ENCODE results near the gene ABCB1.

The ABCB1 gene

DNA sequence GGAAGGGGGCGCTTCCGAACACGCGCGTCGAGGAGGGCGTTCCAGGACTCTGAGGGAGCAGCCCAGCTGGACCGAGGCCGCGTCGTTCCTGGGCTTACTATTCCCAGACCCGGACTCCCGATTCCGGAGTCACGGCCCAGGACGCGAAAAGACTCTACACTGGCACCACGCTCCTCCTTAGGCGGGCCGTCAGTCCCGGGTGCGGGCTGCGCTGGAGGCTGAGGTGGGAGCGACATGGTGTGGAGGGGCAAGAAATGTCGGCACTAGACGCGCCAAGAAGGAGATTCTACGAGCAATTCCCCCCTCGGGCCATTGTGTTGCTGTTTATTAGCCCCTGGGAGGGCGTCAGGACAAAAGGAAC is 26.9 kb upstream of the ABCB1 start:
- Histone ChIP-seq H3K36me3 (ENCODE audit: control insufficient read depth, insufficient read depth, low read length) (no peaks in the 10 kb centered on the region), H3K27me3 (replicated peaks; ENCODE audit: control insufficient read depth, insufficient read depth, low read length) (no peaks in the 10 kb centered on the region; the same call in 1 of the 2 replicates), H3K4me3 (replicated peaks; ENCODE audit: low read depth, low read length) (peak overlapping the region; percentile 59)
- no peak for DNase-seq (ENCODE audit: extremely low read depth, insufficient read length)
- TF ChIP-seq, protein P1, sequence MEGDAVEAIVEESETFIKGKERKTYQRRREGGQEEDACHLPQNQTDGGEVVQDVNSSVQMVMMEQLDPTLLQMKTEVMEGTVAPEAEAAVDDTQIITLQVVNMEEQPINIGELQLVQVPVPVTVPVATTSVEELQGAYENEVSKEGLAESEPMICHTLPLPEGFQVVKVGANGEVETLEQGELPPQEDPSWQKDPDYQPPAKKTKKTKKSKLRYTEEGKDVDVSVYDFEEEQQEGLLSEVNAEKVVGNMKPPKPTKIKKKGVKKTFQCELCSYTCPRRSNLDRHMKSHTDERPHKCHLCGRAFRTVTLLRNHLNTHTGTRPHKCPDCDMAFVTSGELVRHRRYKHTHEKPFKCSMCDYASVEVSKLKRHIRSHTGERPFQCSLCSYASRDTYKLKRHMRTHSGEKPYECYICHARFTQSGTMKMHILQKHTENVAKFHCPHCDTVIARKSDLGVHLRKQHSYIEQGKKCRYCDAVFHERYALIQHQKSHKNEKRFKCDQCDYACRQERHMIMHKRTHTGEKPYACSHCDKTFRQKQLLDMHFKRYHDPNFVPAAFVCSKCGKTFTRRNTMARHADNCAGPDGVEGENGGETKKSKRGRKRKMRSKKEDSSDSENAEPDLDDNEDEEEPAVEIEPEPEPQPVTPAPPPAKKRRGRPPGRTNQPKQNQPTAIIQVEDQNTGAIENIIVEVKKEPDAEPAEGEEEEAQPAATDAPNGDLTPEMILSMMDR (IDR thresholded peaks at IDR 0.05; ENCODE audit: insufficient read depth, low read length, poor library complexity, severe bottlenecking): no peak

GRCh38 chr7:87625101-87625500 is 24.4 kb upstream of the ABCB1 start:
- H3K36me3 ChIP-seq (ENCODE audit: control insufficient read depth, insufficient read depth, low read length): no peaks in the 10 kb centered on the region
- DNase-seq (ENCODE audit: extremely low read depth, insufficient read length): no peak
- H3K27me3 ChIP-seq (replicated peaks; ENCODE audit: control insufficient read depth, insufficient read depth, low read length): no peaks in the 10 kb centered on the region; the same call in 1 of the 2 replicates
- TF ChIP-seq, protein P1 (IDR thresholded peaks at IDR 0.05; ENCODE audit: insufficient read depth, low read length, poor library complexity, severe bottlenecking): no peak
- no peak overlapping the region for H3K4me3 ChIP-seq (replicated peaks; ENCODE audit: low read depth, low read length)

DNA sequence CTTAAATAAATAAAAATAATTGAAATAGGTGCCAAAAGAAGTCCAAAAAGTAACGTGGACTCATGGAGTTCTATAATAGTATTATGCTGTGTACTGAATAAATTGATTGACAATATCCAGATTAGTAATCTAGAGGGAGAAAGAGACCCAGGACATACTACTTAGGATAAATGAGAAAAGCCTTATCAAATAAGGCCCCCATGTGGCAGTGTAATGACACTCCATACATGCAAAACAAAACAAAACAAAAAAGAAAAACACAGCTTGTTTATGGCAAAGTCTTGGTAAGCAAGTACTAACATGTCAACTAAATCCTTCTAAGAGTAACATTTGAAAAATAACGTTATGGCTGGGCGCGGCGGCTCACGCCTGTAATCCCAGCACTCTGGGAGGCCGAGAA is 23.9 kb upstream of the ABCB1 start:
- no peak for DNase-seq (ENCODE audit: extremely low read depth, insufficient read length)
- Histone ChIP-seq H3K27me3 (replicated peaks; ENCODE audit: control insufficient read depth, insufficient read depth, low read length) (no peaks in the 10 kb centered on the region; the same call in 1 of the 2 replicates), H3K4me3 (replicated peaks; ENCODE audit: low read depth, low read length) (no peak overlapping the region), H3K36me3 (ENCODE audit: control insufficient read depth, insufficient read depth, low read length) (no peaks in the 10 kb centered on the region)
- TF ChIP-seq, protein P1 (IDR thresholded peaks at IDR 0.05; ENCODE audit: insufficient read depth, low read length, poor library complexity, severe bottlenecking): no peak

DNA sequence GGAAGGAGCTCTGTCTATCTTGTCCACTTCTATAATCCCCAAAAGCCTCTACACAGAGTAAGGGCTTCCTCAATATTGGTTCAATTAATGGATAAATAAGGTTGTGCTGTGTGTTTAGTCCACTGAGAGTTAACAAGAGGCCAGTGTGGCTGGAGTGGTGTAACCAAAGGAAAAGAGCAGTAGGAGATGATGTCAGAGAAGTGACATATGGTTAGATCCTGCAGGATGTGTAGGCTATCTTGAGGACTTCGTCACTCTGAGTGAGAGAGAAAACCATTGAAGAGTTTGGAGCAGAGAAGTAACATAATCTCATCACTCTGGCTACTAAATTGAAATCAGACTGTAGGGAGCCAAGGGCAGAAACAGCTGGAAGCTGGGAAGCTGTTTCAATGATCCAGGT is 14.5 kb upstream of the ABCB1 start:
- no peaks in the 10 kb centered on the region for H3K36me3 ChIP-seq (ENCODE audit: control insufficient read depth, insufficient read depth, low read length)
- no peak overlapping the region for H3K4me3 ChIP-seq (replicated peaks; ENCODE audit: low read depth, low read length)
- TF ChIP-seq, protein P1 (IDR thresholded peaks at IDR 0.05; ENCODE audit: insufficient read depth, low read length, poor library complexity, severe bottlenecking): no peak
- no peak for DNase-seq (ENCODE audit: extremely low read depth, insufficient read length)
- no peaks in the 10 kb centered on the region for H3K27me3 ChIP-seq (replicated peaks; ENCODE audit: control insufficient read depth, insufficient read depth, low read length)

DNA sequence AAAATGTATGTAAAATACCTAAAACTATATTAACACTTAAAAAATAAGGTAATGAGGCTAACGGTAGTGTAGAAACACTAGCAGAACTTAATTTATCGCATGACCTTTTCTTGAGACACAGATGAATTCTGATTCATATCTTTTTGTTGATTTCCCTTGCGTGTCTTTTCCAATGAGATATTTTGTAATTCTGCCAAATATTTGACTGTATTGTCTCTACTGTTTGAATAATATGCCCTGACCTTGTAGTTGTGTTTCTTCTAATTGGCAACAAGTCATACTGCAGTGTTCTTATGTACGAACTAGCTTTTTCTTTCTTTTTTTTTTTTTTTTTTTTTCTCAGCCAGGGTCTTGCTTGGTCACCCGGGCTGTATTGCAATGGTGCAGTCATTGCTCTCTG is 9.2 kb upstream of the ABCB1 start:
- no peak for DNase-seq (ENCODE audit: extremely low read depth, insufficient read length)
- no peaks in the 10 kb centered on the region for H3K36me3 ChIP-seq (ENCODE audit: control insufficient read depth, insufficient read depth, low read length)
- TF ChIP-seq, protein P1 (IDR thresholded peaks at IDR 0.05; ENCODE audit: insufficient read depth, low read length, poor library complexity, severe bottlenecking): no peak
- H3K27me3 ChIP-seq (replicated peaks; ENCODE audit: control insufficient read depth, insufficient read depth, low read length): no peaks in the 10 kb centered on the region
- H3K4me3 ChIP-seq (replicated peaks; ENCODE audit: low read depth, low read length): no peak overlapping the region

DNA sequence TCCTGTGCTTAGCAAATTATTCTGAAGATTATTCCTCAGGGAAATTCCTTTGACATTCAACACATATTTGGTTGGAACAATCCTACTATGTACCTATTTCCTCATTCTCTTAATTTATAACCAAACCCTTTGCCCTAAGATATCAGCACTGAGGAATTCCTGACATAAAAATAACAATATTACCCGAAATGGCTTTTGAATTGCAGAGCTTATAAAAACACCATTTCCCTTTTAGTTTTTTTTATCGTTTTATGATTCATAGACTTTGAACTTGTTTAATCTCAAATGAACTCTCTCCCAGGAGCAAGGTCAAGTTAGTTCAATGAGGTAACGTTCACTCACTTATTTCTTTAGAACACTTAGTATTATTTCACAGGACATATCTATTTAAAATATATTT is 7.7 kb upstream of the ABCB1 start:
- H3K27me3 ChIP-seq (replicated peaks; ENCODE audit: control insufficient read depth, insufficient read depth, low read length): no peaks in the 10 kb centered on the region
- TF ChIP-seq, protein P1 (IDR thresholded peaks at IDR 0.05; ENCODE audit: insufficient read depth, low read length, poor library complexity, severe bottlenecking): no peak
- H3K36me3 ChIP-seq (ENCODE audit: control insufficient read depth, insufficient read depth, low read length): no peaks in the 10 kb centered on the region
- H3K4me3 ChIP-seq (replicated peaks; ENCODE audit: low read depth, low read length): no peak overlapping the region
- no peak for DNase-seq (ENCODE audit: extremely low read depth, insufficient read length)
